GM23338 (cell line): ENCODE results near the gene LRRC3.
"Not testable (repeated sequence)": the region's sequence is repeated elsewhere in the genome, so short reads cannot be mapped to it uniquely, and the experiment has no call there.

ENCODE experiments used
- CREB1 ChIP-seq: fragments of 250-450 bp; sonication (Bioruptor Pico); IDR thresholded peaks from 2 replicates; pipeline ENCODE4 v1.5.0; 2020; ENCODE audit warnings: low read depth, mild to moderate bottlenecking, moderate library complexity
- EZH2 ChIP-seq: fragments of 200-600 bp; sonication (generic); IDR thresholded peaks from one replicate; pipeline ENCODE4 v1.8.0; 2017; ENCODE audit warnings: antibody characterized with exemption, mild to moderate bottlenecking, low read depth; ENCODE audit not compliant: unreplicated experiment
- EZH2phosphoT487 ChIP-seq: fragments of 200-600 bp; sonication (generic); IDR thresholded peaks from one replicate; pipeline ENCODE4 v1.8.1; 2018; ENCODE audit warnings: antibody characterized with exemption; ENCODE audit not compliant: unreplicated experiment
- JUNB ChIP-seq: IDR thresholded peaks from one replicate; pipeline ENCODE4 v1.6.1; 2016; ENCODE audit warnings: antibody characterized with exemption; ENCODE audit not compliant: unreplicated experiment
- NANOG ChIP-seq: IDR thresholded peaks from 2 replicates; pipeline ENCODE4 v1.6.1; 2016; ENCODE audit warnings: antibody characterized with exemption, borderline replicate concordance
- POLR2AphosphoS5 ChIP-seq: IDR thresholded peaks from 2 replicates; pipeline ENCODE4 v1.6.1; 2016; ENCODE audit warnings: antibody characterized with exemption, low read depth
- STAT1 ChIP-seq: IDR thresholded peaks from one replicate; pipeline ENCODE4 v1.6.1; 2016; ENCODE audit warnings: antibody characterized with exemption; ENCODE audit not compliant: unreplicated experiment
- ZNF114 ChIP-seq: fragments of 250-450 bp; sonication (Bioruptor Pico); IDR thresholded peaks from 2 replicates; pipeline ENCODE4 v1.5.0; 2020; ENCODE audit warnings: mild to moderate bottlenecking, moderate library complexity
- ZNF331 ChIP-seq: fragments of 250-450 bp; sonication (Bioruptor Pico); IDR thresholded peaks from 2 replicates; pipeline ENCODE4 v1.5.0; 2020; ENCODE audit warnings: low read depth, mild to moderate bottlenecking, moderate library complexity
- TF ChIP-seq, protein P1 (sequence below), 2 experiments: fragments of 200-600 bp in 1 of 2; sonication (generic) in 1 of 2; conservative IDR thresholded peaks; 2 replicates each; pipeline versions ENCODE4 v1.5.1 to v1.6.1; 2016 to 2017; ENCODE audit warnings: antibody characterized with exemption in 2 of 2, low read depth in 2 of 2, mild to moderate bottlenecking in 2 of 2, moderate library complexity in 1 of 2
- TF ChIP-seq, protein P2 (sequence below): IDR thresholded peaks from one replicate; pipeline ENCODE4 v1.6.1; 2018; ENCODE audit warnings: antibody characterized with exemption; ENCODE audit not compliant: unreplicated experiment
- TF ChIP-seq, protein P3 (sequence below): fragments of 250-450 bp; sonication (Bioruptor Pico); IDR thresholded peaks from 2 replicates; pipeline ENCODE4 v1.5.0; 2020; ENCODE audit warnings: mild to moderate bottlenecking, moderate library complexity
- TF ChIP-seq, protein P4 (sequence below): IDR thresholded peaks from 2 replicates; pipeline ENCODE4 v1.6.1; 2016; ENCODE audit warnings: antibody characterized with exemption

DNA sequence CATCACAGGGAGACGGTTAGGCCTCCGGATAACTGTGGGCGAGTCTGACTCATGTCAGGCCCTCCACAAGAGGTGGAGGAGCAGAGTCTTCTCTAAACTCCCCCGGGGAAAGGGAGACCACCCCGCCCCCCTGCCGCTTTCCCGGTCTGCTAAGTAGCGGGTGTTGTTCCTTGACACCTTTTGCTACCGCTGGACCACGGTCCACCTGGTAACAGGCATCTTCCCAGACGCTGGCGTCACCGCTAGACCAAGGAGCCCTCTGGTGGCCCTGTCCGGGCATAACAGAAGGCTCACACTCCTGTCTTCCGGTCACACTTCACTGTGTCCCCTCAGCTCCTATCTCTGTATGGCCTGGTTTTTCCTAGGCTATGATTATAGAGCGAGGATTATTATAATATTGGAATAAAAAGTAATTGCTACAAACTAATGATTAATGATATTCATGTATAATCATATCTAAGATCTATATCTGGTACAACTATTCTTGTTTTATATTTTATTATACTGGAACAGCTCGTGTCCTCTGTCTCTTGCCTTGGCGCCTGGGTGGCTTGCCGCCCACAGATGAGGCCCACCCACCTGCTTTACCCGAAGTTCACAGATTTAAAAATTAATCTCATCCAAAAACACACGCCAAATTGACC lies 24.4 kb downstream of the LRRC3 start:
- TF ChIP-seq, protein P1, sequence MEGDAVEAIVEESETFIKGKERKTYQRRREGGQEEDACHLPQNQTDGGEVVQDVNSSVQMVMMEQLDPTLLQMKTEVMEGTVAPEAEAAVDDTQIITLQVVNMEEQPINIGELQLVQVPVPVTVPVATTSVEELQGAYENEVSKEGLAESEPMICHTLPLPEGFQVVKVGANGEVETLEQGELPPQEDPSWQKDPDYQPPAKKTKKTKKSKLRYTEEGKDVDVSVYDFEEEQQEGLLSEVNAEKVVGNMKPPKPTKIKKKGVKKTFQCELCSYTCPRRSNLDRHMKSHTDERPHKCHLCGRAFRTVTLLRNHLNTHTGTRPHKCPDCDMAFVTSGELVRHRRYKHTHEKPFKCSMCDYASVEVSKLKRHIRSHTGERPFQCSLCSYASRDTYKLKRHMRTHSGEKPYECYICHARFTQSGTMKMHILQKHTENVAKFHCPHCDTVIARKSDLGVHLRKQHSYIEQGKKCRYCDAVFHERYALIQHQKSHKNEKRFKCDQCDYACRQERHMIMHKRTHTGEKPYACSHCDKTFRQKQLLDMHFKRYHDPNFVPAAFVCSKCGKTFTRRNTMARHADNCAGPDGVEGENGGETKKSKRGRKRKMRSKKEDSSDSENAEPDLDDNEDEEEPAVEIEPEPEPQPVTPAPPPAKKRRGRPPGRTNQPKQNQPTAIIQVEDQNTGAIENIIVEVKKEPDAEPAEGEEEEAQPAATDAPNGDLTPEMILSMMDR (conservative IDR thresholded peaks at IDR 0.05; ENCODE audit: low read depth in 2 of 2): peak; percentile 64 to 66
- TF ChIP-seq POLR2AphosphoS5; EZH2; JUNB; ZNF114; EZH2phosphoT487; STAT1; NANOG; ZNF331 (CRISPR knock-in tag): not testable (repeated sequence)
- TF ChIP-seq, protein P2, sequence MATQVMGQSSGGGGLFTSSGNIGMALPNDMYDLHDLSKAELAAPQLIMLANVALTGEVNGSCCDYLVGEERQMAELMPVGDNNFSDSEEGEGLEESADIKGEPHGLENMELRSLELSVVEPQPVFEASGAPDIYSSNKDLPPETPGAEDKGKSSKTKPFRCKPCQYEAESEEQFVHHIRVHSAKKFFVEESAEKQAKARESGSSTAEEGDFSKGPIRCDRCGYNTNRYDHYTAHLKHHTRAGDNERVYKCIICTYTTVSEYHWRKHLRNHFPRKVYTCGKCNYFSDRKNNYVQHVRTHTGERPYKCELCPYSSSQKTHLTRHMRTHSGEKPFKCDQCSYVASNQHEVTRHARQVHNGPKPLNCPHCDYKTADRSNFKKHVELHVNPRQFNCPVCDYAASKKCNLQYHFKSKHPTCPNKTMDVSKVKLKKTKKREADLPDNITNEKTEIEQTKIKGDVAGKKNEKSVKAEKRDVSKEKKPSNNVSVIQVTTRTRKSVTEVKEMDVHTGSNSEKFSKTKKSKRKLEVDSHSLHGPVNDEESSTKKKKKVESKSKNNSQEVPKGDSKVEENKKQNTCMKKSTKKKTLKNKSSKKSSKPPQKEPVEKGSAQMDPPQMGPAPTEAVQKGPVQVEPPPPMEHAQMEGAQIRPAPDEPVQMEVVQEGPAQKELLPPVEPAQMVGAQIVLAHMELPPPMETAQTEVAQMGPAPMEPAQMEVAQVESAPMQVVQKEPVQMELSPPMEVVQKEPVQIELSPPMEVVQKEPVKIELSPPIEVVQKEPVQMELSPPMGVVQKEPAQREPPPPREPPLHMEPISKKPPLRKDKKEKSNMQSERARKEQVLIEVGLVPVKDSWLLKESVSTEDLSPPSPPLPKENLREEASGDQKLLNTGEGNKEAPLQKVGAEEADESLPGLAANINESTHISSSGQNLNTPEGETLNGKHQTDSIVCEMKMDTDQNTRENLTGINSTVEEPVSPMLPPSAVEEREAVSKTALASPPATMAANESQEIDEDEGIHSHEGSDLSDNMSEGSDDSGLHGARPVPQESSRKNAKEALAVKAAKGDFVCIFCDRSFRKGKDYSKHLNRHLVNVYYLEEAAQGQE: not testable (repeated sequence)
- TF ChIP-seq, protein P3, sequence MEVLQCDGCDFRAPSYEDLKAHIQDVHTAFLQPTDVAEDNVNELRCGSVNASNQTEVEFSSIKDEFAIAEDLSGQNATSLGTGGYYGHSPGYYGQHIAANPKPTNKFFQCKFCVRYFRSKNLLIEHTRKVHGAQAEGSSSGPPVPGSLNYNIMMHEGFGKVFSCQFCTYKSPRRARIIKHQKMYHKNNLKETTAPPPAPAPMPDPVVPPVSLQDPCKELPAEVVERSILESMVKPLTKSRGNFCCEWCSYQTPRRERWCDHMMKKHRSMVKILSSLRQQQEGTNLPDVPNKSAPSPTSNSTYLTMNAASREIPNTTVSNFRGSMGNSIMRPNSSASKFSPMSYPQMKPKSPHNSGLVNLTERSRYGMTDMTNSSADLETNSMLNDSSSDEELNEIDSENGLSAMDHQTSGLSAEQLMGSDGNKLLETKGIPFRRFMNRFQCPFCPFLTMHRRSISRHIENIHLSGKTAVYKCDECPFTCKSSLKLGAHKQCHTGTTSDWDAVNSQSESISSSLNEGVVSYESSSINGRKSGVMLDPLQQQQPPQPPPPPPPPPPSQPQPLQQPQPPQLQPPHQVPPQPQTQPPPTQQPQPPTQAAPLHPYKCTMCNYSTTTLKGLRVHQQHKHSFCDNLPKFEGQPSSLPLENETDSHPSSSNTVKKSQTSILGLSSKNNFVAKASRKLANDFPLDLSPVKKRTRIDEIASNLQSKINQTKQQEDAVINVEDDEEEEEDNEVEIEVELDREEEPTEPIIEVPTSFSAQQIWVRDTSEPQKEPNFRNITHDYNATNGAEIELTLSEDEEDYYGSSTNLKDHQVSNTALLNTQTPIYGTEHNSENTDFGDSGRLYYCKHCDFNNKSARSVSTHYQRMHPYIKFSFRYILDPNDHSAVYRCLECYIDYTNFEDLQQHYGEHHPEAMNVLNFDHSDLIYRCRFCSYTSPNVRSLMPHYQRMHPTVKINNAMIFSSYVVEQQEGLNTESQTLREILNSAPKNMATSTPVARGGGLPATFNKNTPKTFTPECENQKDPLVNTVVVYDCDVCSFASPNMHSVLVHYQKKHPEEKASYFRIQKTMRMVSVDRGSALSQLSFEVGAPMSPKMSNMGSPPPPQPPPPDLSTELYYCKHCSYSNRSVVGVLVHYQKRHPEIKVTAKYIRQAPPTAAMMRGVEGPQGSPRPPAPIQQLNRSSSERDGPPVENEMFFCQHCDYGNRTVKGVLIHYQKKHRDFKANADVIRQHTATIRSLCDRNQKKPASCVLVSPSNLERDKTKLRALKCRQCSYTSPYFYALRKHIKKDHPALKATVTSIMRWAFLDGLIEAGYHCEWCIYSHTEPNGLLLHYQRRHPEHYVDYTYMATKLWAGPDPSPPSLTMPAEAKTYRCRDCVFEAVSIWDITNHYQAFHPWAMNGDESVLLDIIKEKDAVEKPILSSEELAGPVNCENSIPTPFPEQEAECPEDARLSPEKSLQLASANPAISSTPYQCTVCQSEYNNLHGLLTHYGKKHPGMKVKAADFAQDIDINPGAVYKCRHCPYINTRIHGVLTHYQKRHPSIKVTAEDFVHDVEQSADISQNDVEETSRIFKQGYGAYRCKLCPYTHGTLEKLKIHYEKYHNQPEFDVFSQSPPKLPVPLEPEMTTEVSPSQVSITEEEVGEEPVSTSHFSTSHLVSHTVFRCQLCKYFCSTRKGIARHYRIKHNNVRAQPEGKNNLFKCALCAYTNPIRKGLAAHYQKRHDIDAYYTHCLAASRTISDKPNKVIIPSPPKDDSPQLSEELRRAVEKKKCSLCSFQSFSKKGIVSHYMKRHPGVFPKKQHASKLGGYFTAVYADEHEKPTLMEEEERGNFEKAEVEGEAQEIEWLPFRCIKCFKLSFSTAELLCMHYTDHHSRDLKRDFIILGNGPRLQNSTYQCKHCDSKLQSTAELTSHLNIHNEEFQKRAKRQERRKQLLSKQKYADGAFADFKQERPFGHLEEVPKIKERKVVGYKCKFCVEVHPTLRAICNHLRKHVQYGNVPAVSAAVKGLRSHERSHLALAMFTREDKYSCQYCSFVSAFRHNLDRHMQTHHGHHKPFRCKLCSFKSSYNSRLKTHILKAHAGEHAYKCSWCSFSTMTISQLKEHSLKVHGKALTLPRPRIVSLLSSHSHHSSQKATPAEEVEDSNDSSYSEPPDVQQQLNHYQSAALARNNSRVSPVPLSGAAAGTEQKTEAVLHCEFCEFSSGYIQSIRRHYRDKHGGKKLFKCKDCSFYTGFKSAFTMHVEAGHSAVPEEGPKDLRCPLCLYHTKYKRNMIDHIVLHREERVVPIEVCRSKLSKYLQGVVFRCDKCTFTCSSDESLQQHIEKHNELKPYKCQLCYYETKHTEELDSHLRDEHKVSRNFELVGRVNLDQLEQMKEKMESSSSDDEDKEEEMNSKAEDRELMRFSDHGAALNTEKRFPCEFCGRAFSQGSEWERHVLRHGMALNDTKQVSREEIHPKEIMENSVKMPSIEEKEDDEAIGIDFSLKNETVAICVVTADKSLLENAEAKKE (CRISPR knock-in tag): not testable (repeated sequence)
- TF ChIP-seq CREB1 (CRISPR knock-in tag): peak; percentile 72
- TF ChIP-seq, protein P4, sequence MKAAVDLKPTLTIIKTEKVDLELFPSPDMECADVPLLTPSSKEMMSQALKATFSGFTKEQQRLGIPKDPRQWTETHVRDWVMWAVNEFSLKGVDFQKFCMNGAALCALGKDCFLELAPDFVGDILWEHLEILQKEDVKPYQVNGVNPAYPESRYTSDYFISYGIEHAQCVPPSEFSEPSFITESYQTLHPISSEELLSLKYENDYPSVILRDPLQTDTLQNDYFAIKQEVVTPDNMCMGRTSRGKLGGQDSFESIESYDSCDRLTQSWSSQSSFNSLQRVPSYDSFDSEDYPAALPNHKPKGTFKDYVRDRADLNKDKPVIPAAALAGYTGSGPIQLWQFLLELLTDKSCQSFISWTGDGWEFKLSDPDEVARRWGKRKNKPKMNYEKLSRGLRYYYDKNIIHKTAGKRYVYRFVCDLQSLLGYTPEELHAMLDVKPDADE: not testable (repeated sequence)
